Parathyroid adenoma (tissue), 2 donors: ENCODE results near the gene FGGY.
"Not testable (repeated sequence)": the region's sequence is repeated elsewhere in the genome, so short reads cannot be mapped to it uniquely, and the experiment has no call there.

Experiments used
- H2AFZ ChIP-seq: fragments of 300-600 bp; sonication (generic); one replicate; pipeline ENCODE4 v1.7.0; 2017; ENCODE audit warnings: antibody characterized with exemption, mild to moderate bottlenecking
- H3K27ac ChIP-seq: fragments of 300-600 bp; sonication (generic); one replicate; pipeline ENCODE4 v1.7.0; 2017
- H3K27me3 ChIP-seq: fragments of 300-600 bp; sonication (generic); one replicate; pipeline ENCODE4 v1.7.0; 2017; ENCODE audit warnings: low read length; ENCODE audit not compliant: control insufficient read depth, insufficient read depth
- H3K36me3 ChIP-seq: fragments of 300-600 bp; sonication (generic); one replicate; pipeline ENCODE4 v1.7.0; 2017; ENCODE audit warnings: low read length; ENCODE audit not compliant: control insufficient read depth, insufficient read depth
- H3K4me1 ChIP-seq: fragments of 300-600 bp; sonication (generic); one replicate; pipeline ENCODE4 v1.7.0; 2017; ENCODE audit warnings: control low read depth
- H3K4me2 ChIP-seq: fragments of 300-600 bp; sonication (generic); one replicate; pipeline ENCODE4 v1.7.0; 2017; ENCODE audit warnings: low read length
- H3K4me3 ChIP-seq: fragments of 300-600 bp; sonication (generic); one replicate; pipeline ENCODE4 v1.7.0; 2017; ENCODE audit warnings: low read depth, low read length
- H3K79me2 ChIP-seq: fragments of 300-600 bp; sonication (generic); one replicate; pipeline ENCODE4 v1.7.0; 2017; ENCODE audit warnings: control low read depth
- H3K9ac ChIP-seq: fragments of 300-600 bp; sonication (generic); one replicate; pipeline ENCODE4 v1.7.0; 2017; ENCODE audit warnings: mild to moderate bottlenecking
- H3K9me3 ChIP-seq: fragments of 300-600 bp; sonication (generic); one replicate; pipeline ENCODE4 v1.7.0; 2017; ENCODE audit warnings: low read length; ENCODE audit not compliant: control insufficient read depth
- TF ChIP-seq, protein P1 (sequence below): fragments of 300-600 bp; sonication (generic); IDR thresholded peaks from one replicate; pipeline ENCODE4 v1.7.0; 2017; ENCODE audit warnings: antibody characterized with exemption, mild to moderate bottlenecking
- donor health status: primary hyperparathyroidism.

Gene FGGY

DNA sequence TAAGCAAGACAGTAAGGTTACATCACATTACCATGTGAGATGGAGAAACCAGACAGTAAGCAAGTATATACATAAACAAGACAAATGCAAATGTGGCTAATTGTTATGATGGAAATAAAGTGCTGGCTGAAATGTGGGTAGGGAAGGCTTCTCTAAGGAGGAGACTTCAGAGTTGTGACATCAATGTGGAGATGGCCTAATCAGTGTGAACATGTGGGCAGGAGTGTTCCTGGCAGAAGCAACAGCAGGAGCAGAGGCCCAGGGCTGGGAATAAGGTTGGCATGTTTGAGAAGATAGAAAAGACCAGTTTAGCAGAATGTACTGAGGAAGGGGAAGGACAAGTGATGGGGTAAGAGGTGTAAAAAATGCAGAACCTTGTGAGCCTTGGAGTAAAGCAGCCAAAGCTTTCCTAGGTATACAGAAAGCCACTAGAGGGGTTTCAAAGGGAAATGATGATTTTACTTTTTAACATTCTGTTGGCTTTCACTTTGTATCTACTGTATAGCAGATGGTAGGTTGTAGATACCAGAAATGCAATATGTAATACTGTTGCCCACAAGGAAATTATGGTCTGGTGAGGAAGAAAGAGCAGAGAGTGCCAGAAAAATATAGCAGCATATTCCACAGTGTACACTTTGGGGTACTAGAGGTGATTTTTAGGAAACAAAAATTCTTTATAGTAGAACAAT, 197.4 kb downstream of the FGGY start:
- Histone ChIP-seq H3K79me2 (no peaks in the 10 kb centered on the region), H3K36me3 (no peaks in the 10 kb centered on the region), H3K9ac (no peak overlapping the region), H3K27ac (no peak overlapping the region), H3K27me3 (no peaks in the 10 kb centered on the region), H3K4me2 (no peak overlapping the region), H3K4me3 (no peak overlapping the region), H3K4me1 (no peaks in the 10 kb centered on the region), H3K9me3 (no peaks in the 10 kb centered on the region), H2AFZ (no peak overlapping the region)
- TF ChIP-seq, protein P1, sequence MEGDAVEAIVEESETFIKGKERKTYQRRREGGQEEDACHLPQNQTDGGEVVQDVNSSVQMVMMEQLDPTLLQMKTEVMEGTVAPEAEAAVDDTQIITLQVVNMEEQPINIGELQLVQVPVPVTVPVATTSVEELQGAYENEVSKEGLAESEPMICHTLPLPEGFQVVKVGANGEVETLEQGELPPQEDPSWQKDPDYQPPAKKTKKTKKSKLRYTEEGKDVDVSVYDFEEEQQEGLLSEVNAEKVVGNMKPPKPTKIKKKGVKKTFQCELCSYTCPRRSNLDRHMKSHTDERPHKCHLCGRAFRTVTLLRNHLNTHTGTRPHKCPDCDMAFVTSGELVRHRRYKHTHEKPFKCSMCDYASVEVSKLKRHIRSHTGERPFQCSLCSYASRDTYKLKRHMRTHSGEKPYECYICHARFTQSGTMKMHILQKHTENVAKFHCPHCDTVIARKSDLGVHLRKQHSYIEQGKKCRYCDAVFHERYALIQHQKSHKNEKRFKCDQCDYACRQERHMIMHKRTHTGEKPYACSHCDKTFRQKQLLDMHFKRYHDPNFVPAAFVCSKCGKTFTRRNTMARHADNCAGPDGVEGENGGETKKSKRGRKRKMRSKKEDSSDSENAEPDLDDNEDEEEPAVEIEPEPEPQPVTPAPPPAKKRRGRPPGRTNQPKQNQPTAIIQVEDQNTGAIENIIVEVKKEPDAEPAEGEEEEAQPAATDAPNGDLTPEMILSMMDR = no peak

DNA sequence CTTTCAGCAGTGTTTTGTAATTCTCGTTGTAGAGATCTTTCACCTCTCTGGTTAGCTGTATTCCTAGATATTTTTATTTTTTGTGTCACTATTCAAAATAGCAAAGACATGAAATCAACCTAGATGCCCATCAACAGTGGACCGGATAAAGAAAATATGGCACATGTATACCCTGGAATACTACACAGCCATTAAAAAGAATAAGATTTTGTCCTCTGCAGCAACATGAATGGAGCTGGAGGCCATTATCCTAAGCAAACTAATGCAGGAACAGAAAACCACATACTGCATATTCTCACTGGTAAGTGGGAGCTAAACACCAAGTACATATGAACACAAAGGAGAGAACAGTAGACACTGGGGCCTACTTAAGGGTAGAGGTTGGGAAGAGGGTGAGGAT, 199.3 kb downstream of the FGGY start:
- not testable (repeated sequence) for H3K36me3 ChIP-seq, H3K4me2 ChIP-seq, H3K4me3 ChIP-seq, H3K27ac ChIP-seq, H3K4me1 ChIP-seq, H3K9me3 ChIP-seq, H3K79me2 ChIP-seq, H3K9ac ChIP-seq, H2AFZ ChIP-seq, H3K27me3 ChIP-seq

DNA sequence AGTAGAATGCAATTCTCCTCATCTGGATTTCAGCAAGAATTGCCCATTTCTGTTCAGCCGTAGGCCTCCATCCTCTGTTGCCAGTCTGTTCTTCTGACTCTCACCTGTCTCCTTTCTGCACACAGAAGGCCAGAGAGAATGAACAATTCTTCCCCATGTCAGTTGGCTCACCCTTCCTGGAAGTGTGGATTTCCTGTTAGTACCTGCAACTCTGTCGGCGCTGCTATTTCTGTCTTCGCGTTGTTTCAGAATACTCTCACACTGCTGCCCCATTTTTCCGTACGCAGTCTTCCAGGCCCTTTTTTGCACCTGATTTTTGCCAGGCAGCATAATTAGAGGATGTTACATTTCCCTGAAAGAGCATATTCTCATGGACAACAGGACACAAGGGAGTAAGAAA, 200.7 kb downstream of the FGGY start:
- no peak overlapping the region for H3K4me3 ChIP-seq
- H3K79me2 ChIP-seq = no peaks in the 10 kb centered on the region
- no peak overlapping the region for H3K9ac ChIP-seq
- no peaks in the 10 kb centered on the region for H3K9me3 ChIP-seq
- no peaks in the 10 kb centered on the region for H3K4me1 ChIP-seq
- H3K36me3 ChIP-seq = no peaks in the 10 kb centered on the region
- H3K27me3 ChIP-seq = no peaks in the 10 kb centered on the region
- no peak overlapping the region for H3K27ac ChIP-seq
- no peak overlapping the region for H2AFZ ChIP-seq
- no peak overlapping the region for H3K4me2 ChIP-seq
- TF ChIP-seq, protein P1 = no peak

DNA sequence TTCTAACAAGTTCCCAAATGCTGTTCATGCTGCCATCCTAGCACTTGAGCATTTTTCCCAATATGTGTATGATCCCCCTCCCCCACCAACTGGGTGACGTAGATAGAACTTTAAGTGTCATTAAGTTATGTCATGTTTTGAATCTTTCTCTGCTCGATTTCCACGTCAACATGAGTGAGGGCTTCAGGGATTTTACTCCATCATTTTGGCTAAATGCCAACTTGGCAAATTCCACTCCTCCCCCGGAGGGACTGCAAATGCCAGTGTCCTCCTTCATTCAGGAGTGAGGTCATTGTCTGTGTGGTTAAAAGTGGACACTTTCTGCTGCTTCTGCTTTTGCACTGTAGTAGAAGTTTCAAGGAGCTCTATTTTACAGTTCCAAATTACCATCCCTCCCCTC, 201.7 kb downstream of the FGGY start:
- Histone ChIP-seq H3K27me3 (no peaks in the 10 kb centered on the region), H3K27ac (no peak overlapping the region), H3K79me2 (no peaks in the 10 kb centered on the region), H3K36me3 (no peaks in the 10 kb centered on the region), H3K4me2 (no peak overlapping the region), H3K9ac (no peak overlapping the region), H2AFZ (no peak overlapping the region), H3K4me3 (no peak overlapping the region), H3K4me1 (no peaks in the 10 kb centered on the region), H3K9me3 (no peaks in the 10 kb centered on the region)
- TF ChIP-seq, protein P1 = no peak

DNA sequence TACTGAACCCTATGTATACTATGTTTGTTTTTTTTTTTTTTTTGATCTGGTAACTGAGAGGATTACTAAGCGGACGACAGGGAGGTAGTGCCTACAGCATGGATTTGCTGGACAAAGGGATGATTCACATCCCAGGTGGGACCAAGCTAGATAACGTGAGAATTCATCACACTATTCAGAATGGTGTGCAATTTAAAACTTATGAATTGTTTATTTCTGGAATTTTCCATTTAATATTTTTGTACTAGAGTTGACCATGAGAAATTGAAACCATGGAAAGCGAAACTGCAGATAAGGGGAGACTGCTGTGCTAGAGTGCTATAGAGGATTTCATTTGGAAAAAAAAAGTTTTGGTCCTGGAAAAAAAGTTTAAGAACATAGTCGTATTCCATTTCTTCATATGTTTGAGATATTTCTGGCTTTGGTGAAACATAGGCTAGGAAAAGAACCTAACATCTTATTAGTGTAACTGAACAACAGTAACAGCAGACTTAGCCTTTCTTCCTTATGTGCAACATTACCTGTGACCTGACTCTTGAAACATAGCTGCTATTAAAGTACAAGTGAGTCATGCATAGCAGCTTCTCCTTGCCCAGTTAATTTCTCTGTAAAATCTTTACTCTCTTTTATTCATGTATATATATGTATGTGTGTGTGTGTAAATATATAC, 202.5 kb downstream of the FGGY start:
- H3K4me1 ChIP-seq = no peaks in the 10 kb centered on the region
- TF ChIP-seq, protein P1 = no peak
- no peaks in the 10 kb centered on the region for H3K9me3 ChIP-seq
- H3K4me3 ChIP-seq = no peak overlapping the region
- no peaks in the 10 kb centered on the region for H3K36me3 ChIP-seq
- H3K27ac ChIP-seq = no peak overlapping the region
- no peak overlapping the region for H3K4me2 ChIP-seq
- H3K27me3 ChIP-seq = no peaks in the 10 kb centered on the region
- no peak overlapping the region for H2AFZ ChIP-seq
- no peak overlapping the region for H3K9ac ChIP-seq
- H3K79me2 ChIP-seq = no peaks in the 10 kb centered on the region
